Coronary artery (tissue), 2 donors: Measurements from ENCODE around the gene SMAP1.

Experiments
- DNase-seq: peaks from one replicate; pipeline ENCODE4 v3.0.0-alpha.2; 2017; ENCODE audit warnings: low spot score
- H3K27ac ChIP-seq, 2 donors: fragments of 200-600 bp; sonication (generic); one replicate each; pipeline ENCODE4 v1.5.1; 2016 to 2019
- H3K4me3 ChIP-seq: fragments of 200-600 bp; sonication (generic); 2 replicates; pipeline ENCODE4 v1.5.1; 2016; ENCODE audit warnings: mild to moderate bottlenecking, moderate library complexity
- TF ChIP-seq, protein P1 (sequence below): fragments of 200-600 bp; sonication (generic); IDR thresholded peaks from one replicate; pipeline ENCODE4 v1.5.1; 2019; ENCODE audit warnings: antibody characterized with exemption

The SMAP1 gene

DNA sequence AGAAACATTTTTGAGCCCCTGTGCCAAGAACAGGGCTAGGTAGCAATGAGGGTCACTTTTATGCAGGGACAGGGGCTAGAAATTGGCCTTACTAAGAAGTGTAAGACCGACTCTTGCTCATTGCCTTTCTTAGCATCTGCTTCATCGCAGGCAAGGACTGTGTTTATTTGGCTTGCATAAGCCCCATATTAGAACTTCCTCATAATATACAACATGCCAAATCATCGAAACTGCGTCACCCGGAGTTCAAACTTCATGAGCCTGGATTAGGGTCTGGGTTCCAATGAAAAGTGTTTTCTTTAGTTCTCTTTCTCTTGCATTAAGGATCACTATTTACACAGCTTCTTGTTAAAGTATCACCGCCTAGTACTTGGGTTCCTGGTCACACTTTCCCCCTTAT, 977 bp upstream of the SMAP1 start:
- DNase-seq: no peak
- TF ChIP-seq, protein P1, sequence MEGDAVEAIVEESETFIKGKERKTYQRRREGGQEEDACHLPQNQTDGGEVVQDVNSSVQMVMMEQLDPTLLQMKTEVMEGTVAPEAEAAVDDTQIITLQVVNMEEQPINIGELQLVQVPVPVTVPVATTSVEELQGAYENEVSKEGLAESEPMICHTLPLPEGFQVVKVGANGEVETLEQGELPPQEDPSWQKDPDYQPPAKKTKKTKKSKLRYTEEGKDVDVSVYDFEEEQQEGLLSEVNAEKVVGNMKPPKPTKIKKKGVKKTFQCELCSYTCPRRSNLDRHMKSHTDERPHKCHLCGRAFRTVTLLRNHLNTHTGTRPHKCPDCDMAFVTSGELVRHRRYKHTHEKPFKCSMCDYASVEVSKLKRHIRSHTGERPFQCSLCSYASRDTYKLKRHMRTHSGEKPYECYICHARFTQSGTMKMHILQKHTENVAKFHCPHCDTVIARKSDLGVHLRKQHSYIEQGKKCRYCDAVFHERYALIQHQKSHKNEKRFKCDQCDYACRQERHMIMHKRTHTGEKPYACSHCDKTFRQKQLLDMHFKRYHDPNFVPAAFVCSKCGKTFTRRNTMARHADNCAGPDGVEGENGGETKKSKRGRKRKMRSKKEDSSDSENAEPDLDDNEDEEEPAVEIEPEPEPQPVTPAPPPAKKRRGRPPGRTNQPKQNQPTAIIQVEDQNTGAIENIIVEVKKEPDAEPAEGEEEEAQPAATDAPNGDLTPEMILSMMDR: no peak
- Histone ChIP-seq H3K4me3 (peak overlapping the region; percentile 88), H3K27ac (no peak overlapping the region)

- TF ChIP-seq, protein P1: no peak
- no peak for DNase-seq
- Histone ChIP-seq H3K27ac (peak overlapping the region; percentile 81 to 91), H3K4me3 (peak overlapping the region; percentile 88)
Observed at GRCh38 chr6:70667256-70667710, 400 bp upstream of the SMAP1 start.

- peak overlapping the region; percentile 81 to 91 for H3K27ac ChIP-seq
- peak overlapping the region; percentile 88 for H3K4me3 ChIP-seq
- TF ChIP-seq, protein P1: no peak
- no peak for DNase-seq
Observed at GRCh38 chr6:70668499-70668812, 773 bp downstream of the SMAP1 start.

DNA sequence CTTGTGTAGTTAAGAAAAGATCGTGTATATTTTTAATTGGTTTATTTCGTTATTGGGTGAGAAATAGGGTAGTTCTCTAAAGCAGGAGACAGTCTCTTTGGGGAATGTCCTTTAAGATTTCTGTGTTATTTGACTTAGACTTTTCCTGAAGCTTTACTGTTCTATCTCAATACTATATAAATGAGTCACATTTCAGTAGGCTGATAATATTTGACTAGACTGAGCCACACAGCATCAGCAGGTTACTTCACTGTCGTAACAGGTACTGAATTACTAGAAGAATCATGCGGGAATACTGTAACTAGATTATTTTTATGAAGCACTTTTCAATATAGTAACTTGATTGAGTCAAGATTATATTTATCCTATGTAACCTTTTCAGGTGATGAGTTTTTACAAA, 1.4 kb downstream of the SMAP1 start:
- no peak for DNase-seq
- Histone ChIP-seq H3K27ac (no peak overlapping the region), H3K4me3 (peak overlapping the region; percentile 88)
- TF ChIP-seq, protein P1: no peak

- Histone ChIP-seq H3K4me3 (no peak overlapping the region), H3K27ac (no peak overlapping the region)
- no peak for DNase-seq
- TF ChIP-seq, protein P1: no peak
Observed at GRCh38 chr6:70672549-70672948, 4.9 kb downstream of the SMAP1 start.

DNA sequence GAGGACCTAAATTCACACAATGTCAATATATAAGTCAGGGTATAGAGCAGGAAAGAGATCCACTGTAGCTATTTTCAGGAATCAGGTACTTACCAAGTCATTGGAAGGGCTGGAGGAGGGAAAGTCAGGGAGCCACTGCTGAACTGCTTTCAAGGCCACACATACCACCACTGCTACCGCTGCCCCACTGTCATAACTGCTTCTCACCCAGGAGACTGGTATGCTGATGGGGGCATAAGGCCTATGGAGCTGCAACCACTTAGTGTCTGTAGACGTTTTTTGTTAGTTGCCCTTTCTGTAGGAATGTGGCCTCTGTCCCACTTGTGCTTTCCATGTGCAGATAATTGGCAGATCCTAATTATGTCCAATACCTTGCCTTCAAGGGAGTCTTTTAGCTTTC, 5.4 kb downstream of the SMAP1 start:
- TF ChIP-seq, protein P1: no peak
- no peak overlapping the region for H3K4me3 ChIP-seq
- no peak for DNase-seq
- no peak overlapping the region for H3K27ac ChIP-seq

DNA sequence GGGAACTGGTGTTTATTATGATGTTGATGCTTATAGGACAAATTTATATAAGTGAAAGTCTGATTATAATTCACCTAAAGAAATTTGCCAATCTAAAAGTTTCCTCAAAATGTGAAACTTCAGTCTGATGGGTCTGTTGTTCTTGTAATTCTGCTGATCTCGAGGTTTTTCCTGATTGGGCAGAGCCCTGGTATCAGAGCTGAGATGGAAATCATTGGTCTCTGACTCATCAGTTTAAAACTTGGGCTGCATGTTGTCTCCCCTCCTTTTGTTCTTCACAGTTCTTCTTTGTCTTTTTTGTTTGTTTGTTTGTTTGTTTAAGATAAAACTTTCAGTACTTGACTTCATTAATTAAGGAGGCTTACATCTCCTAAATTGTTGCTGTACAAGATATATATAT, 5.9 kb downstream of the SMAP1 start:
- TF ChIP-seq, protein P1: no peak
- H3K4me3 ChIP-seq: no peak overlapping the region
- no peak overlapping the region for H3K27ac ChIP-seq
- no peak for DNase-seq
